Measurements from ENCODE around the gene SMIM38.
"Not testable (repeated sequence)": the region's sequence is repeated elsewhere in the genome, so short reads cannot be mapped to it uniquely, and the experiment has no call there.

SMIM38 gene

DNA sequence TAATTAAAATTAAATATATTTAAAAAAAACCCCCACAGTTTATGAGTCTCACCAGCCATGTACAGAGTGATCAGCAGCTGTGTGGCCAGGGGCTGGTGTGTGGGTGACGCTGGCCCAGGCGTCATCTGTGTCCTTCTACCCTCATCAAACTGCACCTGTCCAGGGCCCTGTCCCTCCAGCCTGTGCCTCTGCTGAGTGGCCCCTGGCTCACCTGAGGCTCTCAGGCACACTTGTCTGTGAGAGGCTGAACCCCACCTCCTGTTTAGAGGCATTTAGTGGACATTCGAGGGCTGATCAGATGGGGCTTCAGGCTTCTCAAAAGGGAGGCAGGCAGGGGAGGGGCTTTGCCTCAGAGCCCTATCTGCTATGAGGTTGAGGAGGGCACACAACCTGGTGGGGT lies 29.9 kb upstream of the SMIM38 start:
- Histone ChIP-seq H3K4me3 (ENCODE audit: low read depth, low read length) (no peak overlapping the region), H3K27me3 (ENCODE audit: control insufficient read depth, insufficient read depth, low read length) (no peaks in the 10 kb centered on the region), H3K4me1 (ENCODE audit: control insufficient read depth, insufficient read depth, low read length) (peaks cover 7% of the 10 kb centered on the region), H3K9me3 (ENCODE audit: control insufficient read depth, insufficient read depth, low read length) (no peaks in the 10 kb centered on the region), H3K9ac (ENCODE audit: low read depth, low read length) (no peak overlapping the region), H3K36me3 (ENCODE audit: control insufficient read depth, insufficient read depth, low read length) (no peaks in the 10 kb centered on the region)

DNA sequence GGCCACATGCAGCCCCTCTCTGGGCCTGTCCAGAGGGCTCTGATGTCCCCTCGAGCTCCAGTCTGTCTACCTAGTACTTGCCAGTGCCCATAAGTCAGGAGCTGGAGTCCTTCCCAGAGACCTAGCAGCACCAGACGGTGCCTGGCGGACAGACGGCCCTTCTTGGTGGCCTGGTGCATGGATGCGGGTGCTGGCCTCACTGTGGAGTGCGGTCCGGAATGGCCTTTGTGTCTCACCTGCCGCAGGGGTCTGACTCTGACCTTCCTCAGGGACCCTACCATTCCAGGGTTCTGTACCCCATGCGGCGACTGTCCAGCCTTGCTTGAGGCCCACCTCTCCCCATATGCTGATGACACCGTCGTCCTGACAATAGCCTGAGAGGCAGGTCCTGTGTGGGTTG lies 29.4 kb upstream of the SMIM38 start:
- H3K4me1 ChIP-seq (ENCODE audit: control insufficient read depth, insufficient read depth, low read length): peaks cover 9% of the 10 kb centered on the region
- H3K9ac ChIP-seq (ENCODE audit: low read depth, low read length): no peak overlapping the region
- H3K9me3 ChIP-seq (ENCODE audit: control insufficient read depth, insufficient read depth, low read length): no peaks in the 10 kb centered on the region
- no peaks in the 10 kb centered on the region for H3K36me3 ChIP-seq (ENCODE audit: control insufficient read depth, insufficient read depth, low read length)
- no peak overlapping the region for H3K4me3 ChIP-seq (ENCODE audit: low read depth, low read length)
- no peaks in the 10 kb centered on the region for H3K27me3 ChIP-seq (ENCODE audit: control insufficient read depth, insufficient read depth, low read length)

DNA sequence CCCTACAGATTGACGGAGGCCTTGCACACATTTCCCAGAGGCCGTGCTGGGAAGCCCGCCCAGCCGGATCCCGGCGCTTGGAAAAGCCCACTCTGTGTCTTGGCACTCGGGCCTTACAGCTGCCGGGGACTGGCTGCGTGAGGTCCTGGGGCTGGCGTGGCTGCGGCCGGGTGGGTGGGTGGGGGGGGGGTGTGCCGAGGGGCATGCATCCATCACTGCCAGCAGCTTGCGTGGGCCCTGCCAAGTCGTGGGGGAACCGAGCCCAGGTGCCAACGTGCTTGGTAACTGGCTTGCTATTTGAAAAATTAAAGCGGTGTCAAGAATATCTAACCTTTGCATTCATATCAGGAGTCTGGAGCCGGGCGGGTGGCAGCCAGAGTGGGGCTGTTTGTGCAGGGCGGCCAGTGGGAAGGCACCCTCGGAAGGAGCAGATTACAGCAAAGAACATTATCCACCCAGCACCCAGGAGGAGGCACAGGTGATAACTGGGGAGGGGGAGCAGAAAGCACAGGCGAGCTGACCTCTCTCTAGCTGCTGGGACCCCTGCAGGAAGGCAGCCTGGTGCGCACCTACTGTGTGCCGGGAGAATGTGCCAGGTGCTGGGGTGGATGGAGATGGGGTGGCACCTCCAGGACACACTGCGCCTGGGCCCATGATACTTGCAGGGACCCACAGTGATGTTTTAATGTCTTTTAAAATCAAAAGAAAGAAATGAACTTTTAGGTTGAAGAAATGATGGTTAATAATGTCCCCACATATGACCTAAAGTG lies 28.5 kb upstream of the SMIM38 start:
- H3K36me3 ChIP-seq (ENCODE audit: control insufficient read depth, insufficient read depth, low read length): no peaks in the 10 kb centered on the region
- H3K4me3 ChIP-seq (ENCODE audit: low read depth, low read length): no peak overlapping the region
- H3K9me3 ChIP-seq (ENCODE audit: control insufficient read depth, insufficient read depth, low read length): no peaks in the 10 kb centered on the region
- peaks cover 8% of the 10 kb centered on the region for H3K4me1 ChIP-seq (ENCODE audit: control insufficient read depth, insufficient read depth, low read length)
- no peaks in the 10 kb centered on the region for H3K27me3 ChIP-seq (ENCODE audit: control insufficient read depth, insufficient read depth, low read length)
- no peak overlapping the region for H3K9ac ChIP-seq (ENCODE audit: low read depth, low read length)

DNA sequence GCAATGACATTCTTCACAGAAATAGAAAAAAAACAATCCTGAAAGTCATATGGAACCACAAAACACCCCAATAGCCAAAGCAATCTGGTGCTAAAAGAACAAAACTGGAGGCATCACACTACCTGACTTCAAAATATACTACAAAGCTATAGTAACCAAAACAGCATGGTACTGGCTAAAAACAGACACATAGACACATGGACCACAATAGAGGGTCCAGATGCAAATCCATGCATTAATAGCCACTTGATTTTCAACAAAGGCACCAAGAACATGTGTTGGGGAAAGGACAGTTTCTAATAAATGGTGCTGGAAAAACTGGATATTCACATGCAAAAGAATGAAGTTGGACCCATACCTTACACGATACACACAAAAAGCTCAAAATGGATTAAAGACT lies 27.9 kb upstream of the SMIM38 start:
- H3K4me1 ChIP-seq (ENCODE audit: control insufficient read depth, insufficient read depth, low read length): peaks cover 7% of the 10 kb centered on the region
- H3K27me3 ChIP-seq (ENCODE audit: control insufficient read depth, insufficient read depth, low read length): no peaks in the 10 kb centered on the region
- H3K4me3 ChIP-seq (ENCODE audit: low read depth, low read length): no peak overlapping the region
- H3K9me3 ChIP-seq (ENCODE audit: control insufficient read depth, insufficient read depth, low read length): peaks cover 1% of the 10 kb centered on the region
- no peaks in the 10 kb centered on the region for H3K36me3 ChIP-seq (ENCODE audit: control insufficient read depth, insufficient read depth, low read length)
- no peak overlapping the region for H3K9ac ChIP-seq (ENCODE audit: low read depth, low read length)

DNA sequence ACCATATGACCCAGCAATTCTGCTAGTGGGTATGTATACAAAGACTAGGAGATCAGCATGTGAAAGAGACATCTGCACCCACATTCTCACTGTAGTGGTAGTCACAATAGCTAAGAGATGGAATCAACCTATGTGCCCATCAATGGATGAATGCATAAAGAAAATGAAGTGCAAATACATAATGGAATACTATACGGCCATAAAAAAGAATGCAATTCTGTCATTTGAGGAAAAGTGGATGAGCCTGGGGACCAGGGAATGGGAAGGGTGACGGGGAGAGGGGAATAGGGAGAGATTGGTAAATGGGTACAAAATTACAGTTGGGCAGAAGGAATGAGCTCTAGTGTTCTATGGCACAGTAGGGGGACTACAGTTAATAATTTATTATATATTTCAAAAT lies 26.7 kb upstream of the SMIM38 start:
- no peak overlapping the region for H3K4me3 ChIP-seq (ENCODE audit: low read depth, low read length)

DNA sequence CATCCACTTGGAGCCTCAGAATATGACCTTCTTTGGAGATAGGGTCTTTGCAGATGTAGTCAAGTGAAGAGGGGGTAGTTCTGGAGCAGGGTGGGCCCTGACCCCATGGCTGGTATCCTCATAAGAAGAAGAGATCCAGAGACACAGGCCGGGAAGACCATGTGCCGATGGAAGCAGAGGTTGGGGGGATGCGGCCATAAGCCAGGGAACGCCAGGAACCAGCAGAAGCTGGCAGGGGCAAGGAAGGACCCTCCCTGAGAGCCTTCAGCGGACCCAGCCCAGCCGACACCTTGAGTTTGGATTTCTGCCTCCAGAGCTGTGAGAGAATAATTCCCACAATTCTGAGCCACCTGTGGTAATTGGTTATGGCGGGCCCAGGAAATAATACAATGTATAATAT lies 26.1 kb upstream of the SMIM38 start:
- Histone ChIP-seq H3K9me3 (ENCODE audit: control insufficient read depth, insufficient read depth, low read length) (peaks cover 7% of the 10 kb centered on the region), H3K4me3 (ENCODE audit: low read depth, low read length) (no peak overlapping the region), H3K36me3 (ENCODE audit: control insufficient read depth, insufficient read depth, low read length) (no peaks in the 10 kb centered on the region), H3K9ac (ENCODE audit: low read depth, low read length) (no peak overlapping the region), H3K27me3 (ENCODE audit: control insufficient read depth, insufficient read depth, low read length) (no peaks in the 10 kb centered on the region), H3K4me1 (ENCODE audit: control insufficient read depth, insufficient read depth, low read length) (peaks cover 3% of the 10 kb centered on the region)

More for the DNA sequence above, 26.7 kb upstream of the SMIM38 start:
- Histone ChIP-seq H3K27me3 (ENCODE audit: control insufficient read depth, insufficient read depth, low read length) (no peaks in the 10 kb centered on the region), H3K9ac (ENCODE audit: low read depth, low read length) (no peak overlapping the region), H3K36me3 (ENCODE audit: control insufficient read depth, insufficient read depth, low read length) (no peaks in the 10 kb centered on the region), H3K4me1 (ENCODE audit: control insufficient read depth, insufficient read depth, low read length) (peaks cover 5% of the 10 kb centered on the region), H3K9me3 (ENCODE audit: control insufficient read depth, insufficient read depth, low read length) (peaks cover 7% of the 10 kb centered on the region)

DNA sequence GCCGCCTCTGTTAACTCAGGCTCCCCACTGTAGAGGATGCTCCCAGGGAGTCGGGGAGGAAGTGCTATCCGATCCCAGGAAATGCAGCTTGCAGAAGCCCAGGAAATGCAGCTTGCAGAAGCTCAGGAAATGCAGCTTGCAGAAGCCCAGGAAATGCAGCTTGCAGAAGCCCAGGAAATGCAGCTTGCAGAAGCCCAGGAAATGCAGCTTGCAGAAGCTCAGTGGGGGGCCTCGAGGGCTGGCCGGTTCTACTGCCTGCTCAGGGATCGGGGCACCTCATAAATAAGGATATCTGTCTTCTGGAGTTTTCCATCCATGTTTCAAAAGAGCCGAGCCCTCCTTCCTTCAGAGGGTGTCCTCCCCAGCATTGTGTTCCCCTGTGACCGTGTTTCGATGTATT lies 25.1 kb upstream of the SMIM38 start:
- Histone ChIP-seq H3K4me1 (ENCODE audit: control insufficient read depth, insufficient read depth, low read length) (peaks cover 3% of the 10 kb centered on the region), H3K9ac (ENCODE audit: low read depth, low read length) (no peak overlapping the region), H3K9me3 (ENCODE audit: control insufficient read depth, insufficient read depth, low read length) (peaks cover 7% of the 10 kb centered on the region), H3K36me3 (ENCODE audit: control insufficient read depth, insufficient read depth, low read length) (no peaks in the 10 kb centered on the region), H3K27me3 (ENCODE audit: control insufficient read depth, insufficient read depth, low read length) (no peaks in the 10 kb centered on the region), H3K4me3 (ENCODE audit: low read depth, low read length) (no peak overlapping the region)

DNA sequence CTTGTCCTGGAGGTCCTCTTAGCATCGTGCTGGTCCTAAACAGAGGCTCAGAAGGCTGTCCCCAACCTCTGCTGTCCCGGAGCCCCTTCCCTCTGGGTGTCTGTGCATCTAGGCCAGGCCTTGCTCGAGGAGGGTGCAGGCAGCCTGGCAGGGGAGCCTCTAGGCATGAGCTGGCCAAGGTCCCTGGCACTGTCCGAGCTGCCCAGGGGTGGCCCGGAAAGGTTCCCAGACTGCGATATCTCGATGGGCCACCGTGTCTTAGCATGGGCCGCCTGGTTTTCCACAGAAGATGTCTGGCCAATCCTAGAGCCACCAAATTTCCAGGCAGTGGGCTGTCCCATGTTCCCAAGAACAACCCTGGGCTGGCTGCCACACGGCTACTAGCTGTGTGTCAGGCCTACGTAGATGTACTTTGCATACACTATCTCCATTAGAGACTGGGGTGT lies 24.6 kb upstream of the SMIM38 start:
- H3K4me1 ChIP-seq (ENCODE audit: control insufficient read depth, insufficient read depth, low read length): peaks cover 3% of the 10 kb centered on the region
- H3K27me3 ChIP-seq (ENCODE audit: control insufficient read depth, insufficient read depth, low read length): no peaks in the 10 kb centered on the region
- H3K36me3 ChIP-seq (ENCODE audit: control insufficient read depth, insufficient read depth, low read length): no peaks in the 10 kb centered on the region
- H3K4me3 ChIP-seq (ENCODE audit: low read depth, low read length): no peak overlapping the region
- H3K9ac ChIP-seq (ENCODE audit: low read depth, low read length): no peak overlapping the region
- H3K9me3 ChIP-seq (ENCODE audit: control insufficient read depth, insufficient read depth, low read length): peaks cover 7% of the 10 kb centered on the region

DNA sequence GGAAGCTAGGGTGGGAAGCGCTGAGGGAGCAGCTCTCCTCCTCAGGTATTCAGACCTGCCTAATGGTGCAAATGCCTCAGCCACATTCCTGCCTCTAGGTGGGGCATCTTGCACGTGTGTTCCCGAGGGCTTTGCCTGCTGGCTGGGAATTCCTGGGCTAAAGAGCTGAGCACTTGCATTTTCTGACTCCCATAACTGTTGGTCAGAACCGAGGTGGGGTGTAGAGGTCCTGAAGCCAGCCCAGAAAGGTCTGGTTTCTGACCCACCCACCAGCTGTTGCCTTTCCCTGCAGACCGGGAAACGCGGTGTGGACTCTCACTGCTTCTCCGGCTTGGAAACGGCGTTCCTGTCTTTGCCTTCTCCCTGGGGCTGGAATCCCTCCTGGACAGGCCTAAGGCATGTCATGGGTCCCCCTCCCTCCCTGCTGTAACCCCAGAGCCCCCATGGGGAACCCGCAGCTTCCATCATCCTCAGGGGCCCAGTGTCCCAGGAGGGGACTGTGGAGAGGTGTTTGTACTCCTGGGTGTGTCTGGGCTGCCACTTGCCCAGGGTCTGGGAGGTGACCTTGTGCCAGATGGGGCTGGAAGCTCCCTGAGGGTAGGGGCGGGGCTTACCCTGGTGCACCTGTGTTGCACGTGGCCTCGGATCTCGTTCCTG lies 24.0 kb upstream of the SMIM38 start:
- H3K36me3 ChIP-seq (ENCODE audit: control insufficient read depth, insufficient read depth, low read length): no peaks in the 10 kb centered on the region
- peaks cover 3% of the 10 kb centered on the region for H3K4me1 ChIP-seq (ENCODE audit: control insufficient read depth, insufficient read depth, low read length)
- no peaks in the 10 kb centered on the region for H3K27me3 ChIP-seq (ENCODE audit: control insufficient read depth, insufficient read depth, low read length)
- H3K9ac ChIP-seq (ENCODE audit: low read depth, low read length): no peak overlapping the region
- no peak overlapping the region for H3K4me3 ChIP-seq (ENCODE audit: low read depth, low read length)
- peaks cover 7% of the 10 kb centered on the region for H3K9me3 ChIP-seq (ENCODE audit: control insufficient read depth, insufficient read depth, low read length)

DNA sequence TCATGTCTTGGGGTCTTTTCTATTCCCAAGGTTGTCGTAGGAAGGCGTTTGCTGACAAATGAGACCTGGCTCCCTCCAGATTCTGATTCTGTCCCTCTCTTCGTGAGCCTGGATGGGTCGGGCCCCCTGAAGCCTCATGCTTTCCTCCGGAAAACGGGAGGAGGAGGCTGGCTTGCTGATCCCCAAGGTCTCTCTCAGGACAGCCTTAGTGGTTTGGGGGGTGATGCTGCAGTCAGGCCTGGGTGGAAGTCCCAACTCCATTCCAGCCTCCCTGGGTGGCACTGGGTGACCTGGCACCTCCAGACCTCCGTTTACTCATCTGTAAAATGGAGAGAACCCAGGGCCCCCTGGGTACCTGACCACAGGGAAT lies 23.4 kb upstream of the SMIM38 start:
- Histone ChIP-seq H3K9ac (ENCODE audit: low read depth, low read length) (no peak overlapping the region), H3K4me3 (ENCODE audit: low read depth, low read length) (no peak overlapping the region), H3K27me3 (ENCODE audit: control insufficient read depth, insufficient read depth, low read length) (no peaks in the 10 kb centered on the region), H3K9me3 (ENCODE audit: control insufficient read depth, insufficient read depth, low read length) (peaks cover 7% of the 10 kb centered on the region), H3K36me3 (ENCODE audit: control insufficient read depth, insufficient read depth, low read length) (no peaks in the 10 kb centered on the region), H3K4me1 (ENCODE audit: control insufficient read depth, insufficient read depth, low read length) (peaks cover 3% of the 10 kb centered on the region)

DNA sequence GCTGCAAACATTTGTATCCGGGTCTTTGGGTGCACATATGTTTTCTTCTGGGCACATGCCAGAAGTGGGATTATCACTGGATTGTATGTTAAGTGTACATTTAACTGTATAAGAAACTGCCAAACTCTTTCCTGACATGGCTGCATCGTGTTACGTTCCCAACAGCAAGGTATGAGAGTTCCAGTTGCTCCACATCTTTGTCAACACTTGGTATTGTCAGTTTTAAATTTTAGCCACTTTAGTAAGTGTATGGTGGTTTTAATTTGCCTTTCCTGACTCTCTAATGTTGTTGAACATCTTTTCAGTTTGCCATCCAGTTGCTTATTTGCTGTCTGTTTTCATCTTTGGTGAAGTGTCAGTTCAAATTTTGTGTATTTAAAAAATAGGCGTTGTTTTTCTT lies 22.5 kb upstream of the SMIM38 start:
- no peak overlapping the region for H3K4me3 ChIP-seq (ENCODE audit: low read depth, low read length)
- H3K9me3 ChIP-seq (ENCODE audit: control insufficient read depth, insufficient read depth, low read length): peaks cover 7% of the 10 kb centered on the region
- no peaks in the 10 kb centered on the region for H3K36me3 ChIP-seq (ENCODE audit: control insufficient read depth, insufficient read depth, low read length)
- H3K27me3 ChIP-seq (ENCODE audit: control insufficient read depth, insufficient read depth, low read length): no peaks in the 10 kb centered on the region
- H3K9ac ChIP-seq (ENCODE audit: low read depth, low read length): no peak overlapping the region
- H3K4me1 ChIP-seq (ENCODE audit: control insufficient read depth, insufficient read depth, low read length): peaks cover 3% of the 10 kb centered on the region

DNA sequence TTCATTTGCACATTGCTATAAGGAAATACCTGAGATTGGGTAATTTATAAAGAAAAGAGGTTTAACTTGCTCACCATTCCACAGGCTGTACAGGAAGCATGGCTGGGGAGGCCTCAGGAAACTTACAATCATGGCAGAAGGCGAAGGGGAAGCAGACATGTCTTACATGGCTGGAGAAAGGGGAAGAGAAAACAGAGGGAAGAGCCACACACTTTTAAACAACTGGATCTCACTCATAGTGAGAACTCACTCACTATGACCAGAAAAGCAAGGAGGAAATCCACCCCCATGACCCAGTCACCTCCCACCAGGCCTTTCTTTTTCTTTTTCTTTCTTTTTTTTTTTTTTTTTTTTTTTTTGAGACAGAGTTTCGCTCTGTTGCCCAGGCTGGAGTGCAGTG lies 21.6 kb upstream of the SMIM38 start:
- H3K27me3 ChIP-seq (ENCODE audit: control insufficient read depth, insufficient read depth, low read length); H3K4me3 ChIP-seq (ENCODE audit: low read depth, low read length); H3K36me3 ChIP-seq (ENCODE audit: control insufficient read depth, insufficient read depth, low read length); H3K9me3 ChIP-seq (ENCODE audit: control insufficient read depth, insufficient read depth, low read length); H3K4me1 ChIP-seq (ENCODE audit: control insufficient read depth, insufficient read depth, low read length); H3K9ac ChIP-seq (ENCODE audit: low read depth, low read length): not testable (repeated sequence)

All from iPS-15b (cell line).